K562 (cell line): ENCODE measurements around the gene CAMK2G. TPM values are rescaled to one million over a fixed set of nuclear protein-coding genes. Genes with fewer than 3 reads are reported as not detected.

Experiments used
- ATF2 ChIP-seq: sonication (generic); formaldehyde crosslinking; IDR thresholded peaks from 2 replicates; pipeline ENCODE4 v1.8.1; 2022; ENCODE audit warnings: missing genetic modification reagents
- CEBPG ChIP-seq, 3 experiments: fragments of 200-800 bp in 1 of 3; sonication (Bioruptor generic) in 1 of 3; sonication (generic) in 1 of 3; formaldehyde crosslinking in 1 of 3; IDR thresholded peaks in 2 of 3; conservative IDR thresholded peaks in 1 of 3; 2 replicates each; pipeline versions ENCODE4 v1.6.1 to v1.8.0; 2016 to 2022; ENCODE audit warnings: missing compliant biosample characterization in 2 of 3, missing genetic modification characterization in 2 of 3, mild to moderate bottlenecking in 1 of 3, missing genetic modification reagents in 1 of 3
- HNRNPUL1 ChIP-seq: fragments of 200-400 bp; formaldehyde crosslinking; IDR thresholded peaks from 2 replicates; pipeline ENCODE4 v1.6.1; 2017; ENCODE audit warnings: low read length
- PRMT5 ChIP-seq: sonication (generic); formaldehyde crosslinking; IDR thresholded peaks from 2 replicates; pipeline ENCODE4 v1.5.0; 2020; ENCODE audit warnings: missing genetic modification reagents
- SOX6 ChIP-seq: fragments of 450-650 bp; IDR thresholded peaks from 2 replicates; pipeline ENCODE4 v1.6.1; 2014; ENCODE audit warnings: mild to moderate bottlenecking
- TCF15 ChIP-seq: fragments of 250-450 bp; sonication (Bioruptor Pico); IDR thresholded peaks from 2 replicates; pipeline ENCODE4 v1.8.0; 2022; ENCODE audit warnings: moderate library complexity, mild to moderate bottlenecking, inconsistent platforms
- ZNF347 ChIP-seq: fragments of 450-650 bp; formaldehyde crosslinking; IDR thresholded peaks from 2 replicates; pipeline ENCODE4 v1.4.0; 2020; ENCODE audit warnings: low read depth, mild to moderate bottlenecking, moderate library complexity
- ZNF407 ChIP-seq: fragments of 450-650 bp; IDR thresholded peaks from 2 replicates; pipeline ENCODE4 v1.6.1; 2016; ENCODE audit warnings: low read depth
- ZNF584 ChIP-seq: fragments of 200-800 bp; sonication (Bioruptor generic); IDR thresholded peaks from 2 replicates; pipeline ENCODE4 v1.6.1; 2016; ENCODE audit warnings: low read depth, mild to moderate bottlenecking, missing genetic modification characterization, missing compliant biosample characterization
- polyA plus RNA-seq, 8 experiments: library from polyadenylated mRNA; depleted of rRNA in 4 of 8; stranded (reverse) in 5 of 8; unstranded in 3 of 8; fragments of >200 nt; fragmentation: Nextera tagmentation in 2 of 8; fragmentation: Illumina TruSeq in 1 of 8; extraction: Ambion mirVana in 2 of 8; extraction: Trizol in 1 of 8; gene quantifications; 2 replicates each; pipeline versions ENCODE4 v1.2.1 to v1.2.3, GENCODE V29; 2011 to 2014; ENCODE audit warnings: inconsistent platforms in 1 of 8, missing spikeins in 1 of 8
- total RNA-seq, 7 experiments: library from RNA; depleted of rRNA in 6 of 7; stranded (reverse); fragments of >200 nt in 6 of 7; fragmentation: Illumina TruSeq in 2 of 7; extraction: Trizol in 2 of 7; gene quantifications; 2 replicates each; pipeline versions ENCODE4 v1.2.1 to v1.2.3, GENCODE V29; 2011 to 2021; ENCODE audit warnings: low replicate concordance in 1 of 7
- TF ChIP-seq, protein P1 (sequence below): sonication (generic); formaldehyde crosslinking; IDR thresholded peaks from 2 replicates; pipeline ENCODE4 v1.8.0; 2023; ENCODE audit warnings: missing genetic modification reagents, mild to moderate bottlenecking, borderline replicate concordance

The CAMK2G gene
- total and polyA plus RNA-seq, 9 of the 15 experiments (the other 6 are each of a cell fraction or from before 2014, with no cell fraction given) = 9.0 to 37.9 (median 32.6) TPM

- TF ChIP-seq, protein P1, sequence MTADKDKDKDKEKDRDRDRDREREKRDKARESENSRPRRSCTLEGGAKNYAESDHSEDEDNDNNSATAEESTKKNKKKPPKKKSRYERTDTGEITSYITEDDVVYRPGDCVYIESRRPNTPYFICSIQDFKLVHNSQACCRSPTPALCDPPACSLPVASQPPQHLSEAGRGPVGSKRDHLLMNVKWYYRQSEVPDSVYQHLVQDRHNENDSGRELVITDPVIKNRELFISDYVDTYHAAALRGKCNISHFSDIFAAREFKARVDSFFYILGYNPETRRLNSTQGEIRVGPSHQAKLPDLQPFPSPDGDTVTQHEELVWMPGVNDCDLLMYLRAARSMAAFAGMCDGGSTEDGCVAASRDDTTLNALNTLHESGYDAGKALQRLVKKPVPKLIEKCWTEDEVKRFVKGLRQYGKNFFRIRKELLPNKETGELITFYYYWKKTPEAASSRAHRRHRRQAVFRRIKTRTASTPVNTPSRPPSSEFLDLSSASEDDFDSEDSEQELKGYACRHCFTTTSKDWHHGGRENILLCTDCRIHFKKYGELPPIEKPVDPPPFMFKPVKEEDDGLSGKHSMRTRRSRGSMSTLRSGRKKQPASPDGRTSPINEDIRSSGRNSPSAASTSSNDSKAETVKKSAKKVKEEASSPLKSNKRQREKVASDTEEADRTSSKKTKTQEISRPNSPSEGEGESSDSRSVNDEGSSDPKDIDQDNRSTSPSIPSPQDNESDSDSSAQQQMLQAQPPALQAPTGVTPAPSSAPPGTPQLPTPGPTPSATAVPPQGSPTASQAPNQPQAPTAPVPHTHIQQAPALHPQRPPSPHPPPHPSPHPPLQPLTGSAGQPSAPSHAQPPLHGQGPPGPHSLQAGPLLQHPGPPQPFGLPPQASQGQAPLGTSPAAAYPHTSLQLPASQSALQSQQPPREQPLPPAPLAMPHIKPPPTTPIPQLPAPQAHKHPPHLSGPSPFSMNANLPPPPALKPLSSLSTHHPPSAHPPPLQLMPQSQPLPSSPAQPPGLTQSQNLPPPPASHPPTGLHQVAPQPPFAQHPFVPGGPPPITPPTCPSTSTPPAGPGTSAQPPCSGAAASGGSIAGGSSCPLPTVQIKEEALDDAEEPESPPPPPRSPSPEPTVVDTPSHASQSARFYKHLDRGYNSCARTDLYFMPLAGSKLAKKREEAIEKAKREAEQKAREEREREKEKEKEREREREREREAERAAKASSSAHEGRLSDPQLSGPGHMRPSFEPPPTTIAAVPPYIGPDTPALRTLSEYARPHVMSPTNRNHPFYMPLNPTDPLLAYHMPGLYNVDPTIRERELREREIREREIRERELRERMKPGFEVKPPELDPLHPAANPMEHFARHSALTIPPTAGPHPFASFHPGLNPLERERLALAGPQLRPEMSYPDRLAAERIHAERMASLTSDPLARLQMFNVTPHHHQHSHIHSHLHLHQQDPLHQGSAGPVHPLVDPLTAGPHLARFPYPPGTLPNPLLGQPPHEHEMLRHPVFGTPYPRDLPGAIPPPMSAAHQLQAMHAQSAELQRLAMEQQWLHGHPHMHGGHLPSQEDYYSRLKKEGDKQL = no peak
- TF ChIP-seq ZNF347 (no peak), ATF2 (CRISPR knock-in tag) (no peak), HNRNPUL1 (no peak), ZNF584 (CRISPR knock-in tag) (no peak), ZNF407 (no peak), TCF15 (CRISPR knock-in tag) (no peak), CEBPG (CRISPR knock-in tag; IDR thresholded peaks at IDR 0.05) (peak; percentile 23; the same call in 1 of the 2 replicates), CEBPG (tag; conservative IDR thresholded peaks at IDR 0.05 in 1 of 2, IDR thresholded peaks at IDR 0.05 in 1 of 2) (no peak), SOX6 (0 out of 2 replicates have a peak, but pooled peaks have one; percentile 26), PRMT5 (CRISPR knock-in tag) (no peak)
Observed at GRCh38 chr10:73772281-73773151, 101.8 kb downstream of the CAMK2G start (continued).
